GM13976 (cell line): ENCODE results near the gene GAB2.

ENCODE experiments used
- DNase-seq: peaks from one replicate; pipeline ENCODE4 v3.0.0; 2012; ENCODE audit warnings: low spot score
- CTCF ChIP-seq: IDR thresholded peaks from 2 replicates; pipeline ENCODE4 v1.5.1; 2012; ENCODE audit warnings: borderline replicate concordance, mild to moderate bottlenecking; ENCODE audit not compliant: insufficient read depth; ENCODE audit errors: extremely low read depth, missing control alignments, control extremely low read depth
- in situ Hi-C: fragments of 300-500 bp; cut with MboI; formaldehyde crosslinking; loops from one replicate; pipeline ENCODE4 v1.12.0; 2022; ENCODE audit warnings: low sequenced_read_pairs, mixed read lengths, inconsistent platforms; ENCODE audit not compliant: unreplicated experiment

GAB2 gene

DNA sequence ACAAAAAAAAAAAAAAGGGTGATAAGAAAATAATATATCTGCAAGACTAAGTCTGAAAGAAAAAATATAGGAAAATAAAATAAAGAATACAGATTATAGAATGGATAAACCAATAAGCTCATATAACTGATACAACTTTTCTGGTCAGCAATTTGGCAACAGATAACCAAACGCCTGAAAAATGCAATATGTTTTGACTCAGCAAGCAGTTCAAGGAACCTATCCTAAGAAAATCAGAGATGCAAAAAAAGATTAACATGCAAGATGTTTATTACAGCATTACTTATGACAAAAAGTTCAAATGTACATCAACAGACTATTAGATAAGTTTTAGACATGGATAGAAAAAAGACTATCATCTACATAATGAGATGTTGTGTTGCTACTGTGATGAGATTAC, 27.1 kb upstream of the GAB2 start:
- no peak for DNase-seq
- TF ChIP-seq CTCF, result no peak
- in situ Hi-C loops, result no loop called here

DNA sequence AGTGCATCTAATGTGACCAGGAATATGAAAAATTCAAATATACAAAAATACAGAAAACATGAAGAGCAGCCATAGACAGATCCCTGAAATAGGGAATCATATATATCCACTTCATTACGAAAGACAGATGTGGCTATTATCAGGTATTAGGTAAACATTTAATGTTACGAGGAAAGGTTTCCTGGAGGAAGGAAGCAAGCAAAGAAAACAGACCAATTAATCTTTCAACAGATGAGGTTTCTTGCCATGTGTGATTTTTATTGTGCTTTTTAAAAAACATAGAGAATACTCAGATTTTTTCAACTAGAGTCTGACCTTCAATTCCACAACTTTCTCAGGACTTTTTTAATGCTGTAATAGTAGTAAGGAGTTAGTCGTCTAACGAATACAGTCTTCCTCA, 24.3 kb upstream of the GAB2 start:
- no peak for DNase-seq
- no peak for TF ChIP-seq CTCF
- in situ Hi-C loops, result no loop called here

DNA sequence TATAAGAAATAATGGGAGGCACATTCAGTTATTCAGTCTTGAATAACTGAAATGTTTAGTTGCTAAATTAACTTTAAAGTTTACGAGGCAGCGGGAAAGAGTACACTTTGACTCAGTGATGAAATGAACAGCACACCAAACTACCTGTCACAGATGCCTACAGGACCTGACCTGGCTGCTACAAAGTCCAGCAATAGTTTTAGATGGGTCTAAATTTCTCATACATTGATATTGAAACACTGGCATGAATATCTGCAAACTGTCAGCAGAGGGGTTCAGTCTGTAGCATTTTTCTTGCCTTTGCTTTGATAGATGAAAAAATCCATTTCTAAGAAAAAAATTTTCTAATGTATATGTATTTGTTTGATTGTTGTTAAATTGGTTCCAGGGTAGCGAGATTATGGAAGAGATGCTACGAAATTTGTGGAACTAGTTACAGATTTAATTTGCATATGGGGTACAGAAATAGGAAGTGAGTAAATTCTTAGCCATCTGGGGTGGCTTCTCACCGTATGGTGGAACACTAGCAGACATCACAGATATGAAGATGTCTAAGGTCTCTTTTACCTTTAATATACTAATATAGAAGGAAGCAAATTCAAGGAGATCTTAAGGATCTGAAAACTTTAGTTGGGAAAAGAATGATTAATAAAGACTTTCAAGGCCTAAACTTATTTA, 20.8 kb upstream of the GAB2 start:
- no peak for DNase-seq
- in situ Hi-C loops, result loop anchor here (10.0 kb wide), 1 partner anchor 56 kb away; no protein-coding TSS in a partner anchor
- TF ChIP-seq CTCF, result no peak

GRCh38 chr11:78432956-78433355, 15.3 kb upstream of the GAB2 start:
- TF ChIP-seq CTCF, result no peak

DNA sequence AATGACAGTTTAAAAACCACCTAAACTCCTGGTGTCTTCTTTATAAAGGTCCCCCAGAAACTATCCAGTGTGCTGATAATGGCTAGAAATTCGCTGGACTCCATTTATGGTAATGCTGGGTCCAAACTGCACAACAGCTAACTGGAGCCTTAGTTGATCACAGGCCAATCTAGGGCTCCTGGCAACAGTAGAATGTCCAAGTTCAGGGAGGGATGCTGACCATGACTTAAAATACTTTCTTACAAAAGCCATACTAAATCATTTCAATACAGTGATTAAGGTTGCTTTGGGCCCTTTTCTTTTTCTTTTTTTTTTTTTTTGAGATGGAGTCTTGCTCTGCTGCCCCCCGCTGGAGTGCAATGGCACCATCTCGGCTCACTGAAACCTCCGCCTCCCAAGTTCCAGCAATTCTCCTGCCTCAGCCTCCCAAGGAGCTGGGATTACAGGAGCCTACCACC, 14.5 kb upstream of the GAB2 start:
- no peak for DNase-seq
- TF ChIP-seq CTCF, result peak; percentile 12
- in situ Hi-C loops, result loop anchor here (10.0 kb wide), 1 partner anchor 63 kb away; no protein-coding TSS in a partner anchor

More at GRCh38 chr11:78432956-78433355, 15.3 kb upstream of the GAB2 start:
- in situ Hi-C loops, result loop anchor here (10.0 kb wide), 1 partner anchor 62 kb away; no protein-coding TSS in a partner anchor
- DNase-seq, result no peak

- in situ Hi-C loops, result loop anchor here (10.0 kb wide), 1 partner anchor 65 kb away; no protein-coding TSS in a partner anchor
- no peak for TF ChIP-seq CTCF
- no peak for DNase-seq
Measured at GRCh38 chr11:78429660-78430059, 12.0 kb upstream of the GAB2 start.
